Ovary (tissue), 3 donors: Measurements from ENCODE around the gene MAIP1.

Experiments used
- EP300 ChIP-seq: sonication (generic); formaldehyde crosslinking; IDR thresholded peaks from one replicate; pipeline ENCODE4 v1.6.1; 2017; ENCODE audit warnings: antibody characterized with exemption
- TF ChIP-seq, protein P1 (sequence below), 3 donors: fragments of 450-650 bp in 2 of 3; fragments of 200-600 bp in 1 of 3; IDR thresholded peaks; one replicate each; pipeline versions ENCODE4 v1.5.1 to v1.8.0; 2016 to 2022; ENCODE audit warnings: antibody characterized with exemption in 3 of 3, mild to moderate bottlenecking in 1 of 3
- donor health status: DM: no; HTN: no; CAD: no.

DNA sequence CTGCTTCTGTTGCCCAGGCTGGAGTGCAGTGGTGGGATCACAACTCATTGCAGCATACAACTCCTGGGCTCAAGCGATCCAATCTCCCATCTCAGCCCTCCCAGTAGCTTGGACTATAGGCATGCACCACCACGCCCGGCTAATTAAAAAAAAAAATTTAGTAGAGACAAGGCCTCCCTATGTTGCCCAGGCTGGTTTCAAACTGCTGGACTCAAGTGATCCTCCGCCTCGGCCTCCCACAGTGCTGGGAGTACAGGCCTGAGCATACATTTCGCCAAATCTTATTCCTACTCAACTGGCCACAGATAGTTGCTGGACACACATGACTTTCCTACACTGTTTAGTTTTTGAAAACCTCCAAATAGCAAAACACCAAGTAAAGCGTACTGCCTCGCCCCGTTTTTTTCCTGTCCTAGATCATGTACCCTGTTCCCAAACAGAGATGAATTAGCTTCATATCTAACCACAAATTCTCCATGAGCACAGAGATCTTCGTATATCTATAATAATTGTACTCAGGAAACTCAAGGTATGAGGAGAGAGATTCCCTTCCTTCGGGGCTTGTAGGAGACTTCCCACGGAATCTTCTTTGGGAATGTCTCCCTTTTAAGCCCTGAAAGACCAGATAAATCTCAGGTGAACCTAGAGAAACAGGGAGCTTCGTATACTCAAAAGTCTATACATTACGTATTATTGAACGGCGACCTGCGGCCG is 44.9 kb upstream of the MAIP1 start:
- TF ChIP-seq, protein P1, sequence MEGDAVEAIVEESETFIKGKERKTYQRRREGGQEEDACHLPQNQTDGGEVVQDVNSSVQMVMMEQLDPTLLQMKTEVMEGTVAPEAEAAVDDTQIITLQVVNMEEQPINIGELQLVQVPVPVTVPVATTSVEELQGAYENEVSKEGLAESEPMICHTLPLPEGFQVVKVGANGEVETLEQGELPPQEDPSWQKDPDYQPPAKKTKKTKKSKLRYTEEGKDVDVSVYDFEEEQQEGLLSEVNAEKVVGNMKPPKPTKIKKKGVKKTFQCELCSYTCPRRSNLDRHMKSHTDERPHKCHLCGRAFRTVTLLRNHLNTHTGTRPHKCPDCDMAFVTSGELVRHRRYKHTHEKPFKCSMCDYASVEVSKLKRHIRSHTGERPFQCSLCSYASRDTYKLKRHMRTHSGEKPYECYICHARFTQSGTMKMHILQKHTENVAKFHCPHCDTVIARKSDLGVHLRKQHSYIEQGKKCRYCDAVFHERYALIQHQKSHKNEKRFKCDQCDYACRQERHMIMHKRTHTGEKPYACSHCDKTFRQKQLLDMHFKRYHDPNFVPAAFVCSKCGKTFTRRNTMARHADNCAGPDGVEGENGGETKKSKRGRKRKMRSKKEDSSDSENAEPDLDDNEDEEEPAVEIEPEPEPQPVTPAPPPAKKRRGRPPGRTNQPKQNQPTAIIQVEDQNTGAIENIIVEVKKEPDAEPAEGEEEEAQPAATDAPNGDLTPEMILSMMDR (IDR thresholded peaks at IDR 0.05) = no peak
- TF ChIP-seq EP300 = no peak
